ENCODE data around the gene DBT.
"Not testable (repeated sequence)": the region's sequence is repeated elsewhere in the genome, so short reads cannot be mapped to it uniquely, and the experiment has no call there.

Gene DBT

GRCh38 chr1:100200060-100200459 is 49.6 kb downstream of the DBT start:
- DNase-seq (ENCODE audit: low read depth) = not testable (repeated sequence)

GRCh38 chr1:100198596-100198995 is 51.0 kb downstream of the DBT start:
- no peak for TF ChIP-seq CTCF (conservative IDR thresholded peaks at IDR 0.05; ENCODE audit: control insufficient read depth, insufficient read depth, low read depth, low read length)
- DNase-seq (ENCODE audit: low read depth) = no peak
- no peak overlapping the region for H3K4me3 ChIP-seq (ENCODE audit: control insufficient read depth, low read depth, low read length)

More at GRCh38 chr1:100200060-100200459, 49.6 kb downstream of the DBT start:
- not testable (repeated sequence) for H3K4me3 ChIP-seq (ENCODE audit: control insufficient read depth, low read depth, low read length)

GRCh38 chr1:100188617-100189016 is 61.0 kb downstream of the DBT start:
- no peak for TF ChIP-seq CTCF (conservative IDR thresholded peaks at IDR 0.05; ENCODE audit: control insufficient read depth, insufficient read depth, low read depth, low read length)
- H3K4me3 ChIP-seq (ENCODE audit: control insufficient read depth, low read depth, low read length) = no peak overlapping the region
- DNase-seq (ENCODE audit: low read depth) = peak; percentile 76

- no peak overlapping the region for H3K4me3 ChIP-seq (ENCODE audit: control insufficient read depth, low read depth, low read length)
- no peak for TF ChIP-seq CTCF (conservative IDR thresholded peaks at IDR 0.05; ENCODE audit: control insufficient read depth, insufficient read depth, low read depth, low read length)
- peak; percentile 71 for DNase-seq (ENCODE audit: low read depth)
Measured at GRCh38 chr1:100187912-100188311, 61.7 kb downstream of the DBT start.

- no peak for TF ChIP-seq CTCF (conservative IDR thresholded peaks at IDR 0.05; ENCODE audit: control insufficient read depth, insufficient read depth, low read depth, low read length)
- H3K4me3 ChIP-seq (ENCODE audit: control insufficient read depth, low read depth, low read length) = no peak overlapping the region
- no peak for DNase-seq (ENCODE audit: low read depth)
Measured at GRCh38 chr1:100184536-100184935, 65.1 kb downstream of the DBT start.

- no peak for DNase-seq (ENCODE audit: low read depth)
- no peak for TF ChIP-seq CTCF (conservative IDR thresholded peaks at IDR 0.05; ENCODE audit: control insufficient read depth, insufficient read depth, low read depth, low read length)
- H3K4me3 ChIP-seq (ENCODE audit: control insufficient read depth, low read depth, low read length) = no peak overlapping the region
Measured at GRCh38 chr1:100183370-100183769, 66.3 kb downstream of the DBT start.

GRCh38 chr1:100178091-100178490 is 71.5 kb downstream of the DBT start, which contains the start of gene LRRC39:
LRRC39 (minus strand) TSS chr1:100178256; CDS start chr1:100168516, 9,740 bp downstream.
- TF ChIP-seq CTCF (conservative IDR thresholded peaks at IDR 0.05; ENCODE audit: control insufficient read depth, insufficient read depth, low read depth, low read length) = no peak
- no peak for DNase-seq (ENCODE audit: low read depth)
- H3K4me3 ChIP-seq (ENCODE audit: control insufficient read depth, low read depth, low read length) = no peak within 1 kb of the TSS
